HL-60 (cell line): ENCODE data around the gene WNT10A.

Experiments
- DNase-seq, 2 experiments: peaks; one replicate each; pipeline ENCODE4 v3.0.0-alpha.2; 2010 to 2020; ENCODE audit warnings: low read depth in 1 of 2, low spot score in 1 of 2
- H3K27ac ChIP-seq: fragments of 250-450 bp; sonication (Bioruptor Pico); replicated peaks from 2 replicates; pipeline ENCODE4 v1.5.1; 2020; ENCODE audit warnings: mild to moderate bottlenecking, moderate library complexity
- H3K27me3 ChIP-seq: fragments of 250-450 bp; sonication (Bioruptor Pico); 2 replicates; pipeline ENCODE4 v1.5.1; 2021; ENCODE audit warnings: mild to moderate bottlenecking, moderate library complexity; ENCODE audit not compliant: insufficient read depth, poor library complexity, severe bottlenecking
- H3K4me3 ChIP-seq: replicated peaks from 2 replicates; pipeline ENCODE4 v1.5.1; 2011; ENCODE audit warnings: mild to moderate bottlenecking, control low read depth, low read length; ENCODE audit not compliant: insufficient read depth
- CTCF ChIP-seq: IDR thresholded peaks from one replicate; pipeline ENCODE4 v1.5.1; 2011; ENCODE audit warnings: low read length, control low read depth, inconsistent platforms; ENCODE audit not compliant: insufficient read depth
- GABPA ChIP-seq: IDR thresholded peaks from 2 replicates; pipeline ENCODE4 v1.6.1; 2012; ENCODE audit warnings: low read depth
- POLR2AphosphoS5 ChIP-seq: IDR thresholded peaks from 2 replicates; pipeline ENCODE4 v1.6.1; 2012; ENCODE audit warnings: low read depth
- REST ChIP-seq: IDR thresholded peaks from 2 replicates; pipeline ENCODE4 v1.6.1; 2012; ENCODE audit warnings: low read depth; ENCODE audit not compliant: insufficient replicate concordance
- SPI1 ChIP-seq: IDR thresholded peaks from 2 replicates; pipeline ENCODE4 v1.6.1; 2012; ENCODE audit warnings: low read depth, mild to moderate bottlenecking, borderline replicate concordance

The WNT10A gene

GRCh38 chr2:218895326-218895725 lies 14.7 kb downstream of the WNT10A start:
- peaks cover 48% of the 10 kb centered on the region for H3K27me3 ChIP-seq
- no peak for DNase-seq
- TF ChIP-seq REST (no peak), CTCF (no peak), GABPA (no peak), POLR2AphosphoS5 (no peak), SPI1 (no peak)
- no peak overlapping the region for H3K4me3 ChIP-seq
- no peak overlapping the region for H3K27ac ChIP-seq

GRCh38 chr2:218895759-218896500 lies 15.3 kb downstream of the WNT10A start:
- Histone ChIP-seq H3K27ac (no peak overlapping the region), H3K27me3 (peaks cover 54% of the 10 kb centered on the region), H3K4me3 (no peak overlapping the region)
- TF ChIP-seq GABPA (no peak), POLR2AphosphoS5 (no peak), REST (no peak), SPI1 (no peak), CTCF (no peak)
- no peak for DNase-seq

GRCh38 chr2:218896501-218897393 lies 16.1 kb downstream of the WNT10A start:
- peaks cover 60% of the 10 kb centered on the region for H3K27me3 ChIP-seq
- no peak overlapping the region for H3K27ac ChIP-seq
- TF ChIP-seq POLR2AphosphoS5, result peak; percentile 67; the same call in 1 of the 2 replicates
- no peak for TF ChIP-seq CTCF
- DNase-seq, result peak in 1 of 2 experiments; percentile 49
- H3K4me3 ChIP-seq, result no peak overlapping the region
